ENCODE results near the gene OSTF1.

GRCh38 chr9:75041041-75041440, 47.3 kb upstream of the OSTF1 start:
- TF ChIP-seq, protein P1, sequence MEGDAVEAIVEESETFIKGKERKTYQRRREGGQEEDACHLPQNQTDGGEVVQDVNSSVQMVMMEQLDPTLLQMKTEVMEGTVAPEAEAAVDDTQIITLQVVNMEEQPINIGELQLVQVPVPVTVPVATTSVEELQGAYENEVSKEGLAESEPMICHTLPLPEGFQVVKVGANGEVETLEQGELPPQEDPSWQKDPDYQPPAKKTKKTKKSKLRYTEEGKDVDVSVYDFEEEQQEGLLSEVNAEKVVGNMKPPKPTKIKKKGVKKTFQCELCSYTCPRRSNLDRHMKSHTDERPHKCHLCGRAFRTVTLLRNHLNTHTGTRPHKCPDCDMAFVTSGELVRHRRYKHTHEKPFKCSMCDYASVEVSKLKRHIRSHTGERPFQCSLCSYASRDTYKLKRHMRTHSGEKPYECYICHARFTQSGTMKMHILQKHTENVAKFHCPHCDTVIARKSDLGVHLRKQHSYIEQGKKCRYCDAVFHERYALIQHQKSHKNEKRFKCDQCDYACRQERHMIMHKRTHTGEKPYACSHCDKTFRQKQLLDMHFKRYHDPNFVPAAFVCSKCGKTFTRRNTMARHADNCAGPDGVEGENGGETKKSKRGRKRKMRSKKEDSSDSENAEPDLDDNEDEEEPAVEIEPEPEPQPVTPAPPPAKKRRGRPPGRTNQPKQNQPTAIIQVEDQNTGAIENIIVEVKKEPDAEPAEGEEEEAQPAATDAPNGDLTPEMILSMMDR (conservative IDR thresholded peaks at IDR 0.05; ENCODE audit: low read length), result no peak
- TF ChIP-seq EZH2phosphoT487 (IDR thresholded peaks at IDR 0.05; ENCODE audit: borderline replicate concordance, low read depth, low read length), result no peak

Measured in OCI-LY7 (cell line).